Measurements from ENCODE around the gene FAHD1.
"Not testable (repeated sequence)": the region's sequence is repeated elsewhere in the genome, so short reads cannot be mapped to it uniquely, and the experiment has no call there.

FAHD1 gene

GRCh38 chr16:1790261-1790610 is 36.8 kb upstream of the FAHD1 start:
- DNase-seq = no peak

- no peak for DNase-seq
Observed at GRCh38 chr16:1790611-1791255, 36.3 kb upstream of the FAHD1 start.

GRCh38 chr16:1791256-1791942 is 35.6 kb upstream of the FAHD1 start:
- DNase-seq = no peak

GRCh38 chr16:1791943-1792812 is 34.8 kb upstream of the FAHD1 start:
- no peak for DNase-seq

GRCh38 chr16:1792836-1793577 is 34.0 kb upstream of the FAHD1 start:
- no peak for DNase-seq

GRCh38 chr16:1793578-1794220 is 33.3 kb upstream of the FAHD1 start, which contains the start of gene IGFALS:
Gene IGFALS, minus strand, starts transcription at chr16:1793705. Its CDS starts 53 bp downstream, at chr16:1793652.
- no peak for DNase-seq

- no peak for DNase-seq
Observed at GRCh38 chr16:1794221-1794871, 32.7 kb upstream of the FAHD1 start.

GRCh38 chr16:1794908-1795666 is 31.9 kb upstream of the FAHD1 start:
- DNase-seq = no peak

GRCh38 chr16:1799263-1799662 is 27.7 kb upstream of the FAHD1 start:
- DNase-seq = not testable (repeated sequence)

GRCh38 chr16:1800701-1801100 is 26.3 kb upstream of the FAHD1 start:
- DNase-seq = no peak

- DNase-seq = no peak
Observed at GRCh38 chr16:1807626-1808025, 19.4 kb upstream of the FAHD1 start.

GRCh38 chr16:1808691-1809090 is 18.3 kb upstream of the FAHD1 start:
- no peak for DNase-seq

GRCh38 chr16:1809281-1809801 is 17.7 kb upstream of the FAHD1 start:
- no peak for DNase-seq

- DNase-seq = no peak
Observed at GRCh38 chr16:1810106-1810505, 16.9 kb upstream of the FAHD1 start.

GRCh38 chr16:1810536-1810935 is 16.5 kb upstream of the FAHD1 start:
- DNase-seq = no peak

GRCh38 chr16:1812732-1813163 is 14.3 kb upstream of the FAHD1 start:
- DNase-seq = no peak

GRCh38 chr16:1815461-1815860 is 11.5 kb upstream of the FAHD1 start:
- no peak for DNase-seq

GRCh38 chr16:1816396-1817275 is 10.4 kb upstream of the FAHD1 start:
- DNase-seq = no peak

GRCh38 chr16:1817276-1817589 is 9.8 kb upstream of the FAHD1 start:
- DNase-seq = no peak

- no peak for DNase-seq
Observed at GRCh38 chr16:1817716-1818115, 9.3 kb upstream of the FAHD1 start.
